ENCODE data around the gene PITX2.

Gene PITX2

GRCh38 chr4:110636680-110637407 is 14.0 kb upstream of the PITX2 start:
- H3K4me3 ChIP-seq (ENCODE audit: low read length): peak overlapping the region; percentile 81
- TF ChIP-seq, protein P1, sequence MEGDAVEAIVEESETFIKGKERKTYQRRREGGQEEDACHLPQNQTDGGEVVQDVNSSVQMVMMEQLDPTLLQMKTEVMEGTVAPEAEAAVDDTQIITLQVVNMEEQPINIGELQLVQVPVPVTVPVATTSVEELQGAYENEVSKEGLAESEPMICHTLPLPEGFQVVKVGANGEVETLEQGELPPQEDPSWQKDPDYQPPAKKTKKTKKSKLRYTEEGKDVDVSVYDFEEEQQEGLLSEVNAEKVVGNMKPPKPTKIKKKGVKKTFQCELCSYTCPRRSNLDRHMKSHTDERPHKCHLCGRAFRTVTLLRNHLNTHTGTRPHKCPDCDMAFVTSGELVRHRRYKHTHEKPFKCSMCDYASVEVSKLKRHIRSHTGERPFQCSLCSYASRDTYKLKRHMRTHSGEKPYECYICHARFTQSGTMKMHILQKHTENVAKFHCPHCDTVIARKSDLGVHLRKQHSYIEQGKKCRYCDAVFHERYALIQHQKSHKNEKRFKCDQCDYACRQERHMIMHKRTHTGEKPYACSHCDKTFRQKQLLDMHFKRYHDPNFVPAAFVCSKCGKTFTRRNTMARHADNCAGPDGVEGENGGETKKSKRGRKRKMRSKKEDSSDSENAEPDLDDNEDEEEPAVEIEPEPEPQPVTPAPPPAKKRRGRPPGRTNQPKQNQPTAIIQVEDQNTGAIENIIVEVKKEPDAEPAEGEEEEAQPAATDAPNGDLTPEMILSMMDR (conservative IDR thresholded peaks at IDR 0.05; ENCODE audit: low read length): no peak
- peak; percentile 84 for DNase-seq (ENCODE audit: low read depth)

DNA sequence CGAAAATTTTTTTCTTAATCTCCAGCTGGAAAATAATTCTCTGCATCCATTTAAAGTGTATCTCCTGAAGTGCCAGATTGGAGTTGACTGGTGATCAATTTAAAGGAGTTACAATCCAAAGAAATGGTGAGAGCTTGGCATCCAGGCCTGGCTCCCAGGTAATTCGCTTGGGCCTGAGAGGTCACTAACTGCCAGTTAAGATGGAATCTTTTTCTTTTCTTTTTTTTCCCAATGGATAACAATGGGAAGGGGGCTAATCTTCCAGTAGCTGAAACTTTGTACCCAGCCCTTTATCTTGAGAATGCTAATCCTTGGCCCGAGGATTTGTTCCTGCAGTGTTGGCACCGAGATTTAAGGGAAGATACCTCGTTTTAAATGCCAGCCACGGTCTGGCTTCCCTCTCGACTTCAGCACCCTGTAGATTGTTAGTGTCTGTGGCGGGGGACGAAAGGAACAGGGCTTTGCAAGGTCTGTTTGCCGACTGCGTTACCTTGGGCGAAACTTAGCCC is 13.3 kb upstream of the PITX2 start:
- TF ChIP-seq, protein P1 (conservative IDR thresholded peaks at IDR 0.05; ENCODE audit: low read length): no peak
- no peak for DNase-seq (ENCODE audit: low read depth)
- peak overlapping the region; percentile 81 for H3K4me3 ChIP-seq (ENCODE audit: low read length)

- peak overlapping the region; percentile 15 for H3K4me3 ChIP-seq (ENCODE audit: low read length)
- TF ChIP-seq, protein P1 (conservative IDR thresholded peaks at IDR 0.05; ENCODE audit: low read length): no peak
- DNase-seq (ENCODE audit: low read depth): no peak
Measured at GRCh38 chr4:110635163-110635865, 12.4 kb upstream of the PITX2 start.

- TF ChIP-seq, protein P1 (conservative IDR thresholded peaks at IDR 0.05; ENCODE audit: low read length): no peak
- H3K4me3 ChIP-seq (ENCODE audit: low read length): peak overlapping the region; percentile 29
- no peak for DNase-seq (ENCODE audit: low read depth)
Measured at GRCh38 chr4:110634350-110635162, 11.7 kb upstream of the PITX2 start.

DNA sequence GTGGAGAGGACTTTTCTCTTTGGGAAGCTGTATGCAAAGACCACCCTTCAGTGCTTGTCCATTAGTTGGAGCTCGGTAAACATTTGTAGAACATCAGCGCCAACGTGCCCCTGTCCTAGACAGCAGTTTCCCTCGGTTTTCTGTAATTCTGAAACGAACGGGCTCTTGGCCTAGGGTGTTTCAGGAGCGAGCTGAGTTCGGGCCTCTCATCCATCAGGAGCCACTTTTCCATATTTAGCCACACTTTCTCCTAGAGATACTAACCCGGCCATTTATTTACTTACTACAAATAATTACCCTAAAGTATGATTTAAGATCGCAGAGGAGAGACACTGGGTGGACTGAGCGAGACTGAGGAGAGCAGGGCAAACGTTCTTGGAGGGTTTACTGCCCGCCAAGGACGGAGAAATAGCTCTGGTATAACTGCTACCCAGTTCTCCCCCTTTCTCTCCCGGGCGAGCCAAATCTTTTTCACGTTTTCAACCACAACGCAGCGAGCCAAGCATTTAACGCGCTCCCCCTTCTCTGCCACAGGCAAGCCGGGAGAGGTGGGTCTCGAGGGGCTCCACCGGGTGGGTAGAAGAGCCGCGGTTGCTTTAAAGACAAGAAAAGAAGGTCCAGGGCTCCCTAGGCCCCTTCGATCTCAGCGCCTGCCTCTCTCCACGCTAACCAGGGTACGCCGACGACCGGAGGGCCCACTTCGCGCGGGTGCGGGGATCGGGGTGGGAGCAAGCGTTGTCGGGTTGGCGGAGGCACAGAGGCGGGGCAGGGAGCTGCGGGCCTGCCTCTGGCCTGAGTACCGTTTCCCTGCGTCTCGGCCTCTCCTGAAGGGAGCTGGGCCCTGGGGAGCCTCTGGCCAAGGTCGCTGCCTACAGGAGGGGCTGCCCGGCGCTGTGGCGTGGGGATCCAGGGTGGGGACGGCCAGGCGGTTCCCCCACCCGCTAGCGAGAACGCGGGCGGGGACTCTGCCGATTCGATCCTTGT is 10.8 kb upstream of the PITX2 start:
- peak; percentile 25 for DNase-seq (ENCODE audit: low read depth)

More for the DNA sequence above, 10.8 kb upstream of the PITX2 start:
- TF ChIP-seq, protein P1 (conservative IDR thresholded peaks at IDR 0.05; ENCODE audit: low read length): no peak
- H3K4me3 ChIP-seq (ENCODE audit: low read length): peak overlapping the region; percentile 29
